Sigmoid colon (tissue), 4 donors: ENCODE data around the gene VEPH1.

ENCODE experiments used
- POLR2A ChIP-seq, 2 donors: fragments of 450-650 bp; IDR thresholded peaks; one replicate each; pipeline ENCODE4 v1.6.1; 2016; ENCODE audit warnings: antibody characterized with exemption in 2 of 2, mild to moderate bottlenecking in 2 of 2, moderate library complexity in 2 of 2
- POLR2AphosphoS5 ChIP-seq, 4 donors: sonication (generic); formaldehyde crosslinking; IDR thresholded peaks; one replicate each; pipeline ENCODE4 v1.6.1; 2017; ENCODE audit warnings: antibody characterized with exemption in 4 of 4
- TF ChIP-seq, protein P1 (sequence below), 4 experiments: fragments of 450-650 bp in 3 of 4; fragments of 200-600 bp in 1 of 4; IDR thresholded peaks; one replicate each; pipeline ENCODE4 v1.5.1; 2016 to 2019; ENCODE audit warnings: antibody characterized with exemption in 4 of 4, mild to moderate bottlenecking in 3 of 4, moderate library complexity in 2 of 4

DNA sequence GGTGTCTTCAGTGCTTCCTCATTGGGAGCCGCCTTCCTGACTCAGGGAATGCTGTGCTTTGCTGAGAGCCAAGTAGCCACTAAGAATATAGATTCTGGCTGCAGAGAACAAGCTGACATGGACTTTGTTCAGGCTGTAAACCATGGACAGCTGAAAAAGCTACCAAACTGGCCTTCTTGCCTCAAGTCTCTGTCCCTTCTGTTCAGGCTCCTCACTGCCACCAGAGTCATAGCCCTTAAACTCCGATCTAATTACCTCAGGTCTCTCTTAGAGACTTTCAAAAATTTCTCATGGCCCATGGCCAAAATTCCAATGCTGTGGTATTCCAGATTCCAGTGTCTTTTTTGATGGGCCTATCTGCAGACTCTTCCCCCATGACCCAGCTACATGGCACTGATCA, 86.0 kb downstream of the VEPH1 start:
- no peak for TF ChIP-seq POLR2A (IDR thresholded peaks at IDR 0.05)
- TF ChIP-seq, protein P1, sequence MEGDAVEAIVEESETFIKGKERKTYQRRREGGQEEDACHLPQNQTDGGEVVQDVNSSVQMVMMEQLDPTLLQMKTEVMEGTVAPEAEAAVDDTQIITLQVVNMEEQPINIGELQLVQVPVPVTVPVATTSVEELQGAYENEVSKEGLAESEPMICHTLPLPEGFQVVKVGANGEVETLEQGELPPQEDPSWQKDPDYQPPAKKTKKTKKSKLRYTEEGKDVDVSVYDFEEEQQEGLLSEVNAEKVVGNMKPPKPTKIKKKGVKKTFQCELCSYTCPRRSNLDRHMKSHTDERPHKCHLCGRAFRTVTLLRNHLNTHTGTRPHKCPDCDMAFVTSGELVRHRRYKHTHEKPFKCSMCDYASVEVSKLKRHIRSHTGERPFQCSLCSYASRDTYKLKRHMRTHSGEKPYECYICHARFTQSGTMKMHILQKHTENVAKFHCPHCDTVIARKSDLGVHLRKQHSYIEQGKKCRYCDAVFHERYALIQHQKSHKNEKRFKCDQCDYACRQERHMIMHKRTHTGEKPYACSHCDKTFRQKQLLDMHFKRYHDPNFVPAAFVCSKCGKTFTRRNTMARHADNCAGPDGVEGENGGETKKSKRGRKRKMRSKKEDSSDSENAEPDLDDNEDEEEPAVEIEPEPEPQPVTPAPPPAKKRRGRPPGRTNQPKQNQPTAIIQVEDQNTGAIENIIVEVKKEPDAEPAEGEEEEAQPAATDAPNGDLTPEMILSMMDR (IDR thresholded peaks at IDR 0.05) = no peak
- TF ChIP-seq POLR2AphosphoS5 (IDR thresholded peaks at IDR 0.05) = no peak
